CD14-positive monocyte (primary cell): ENCODE results near the gene UBE2N. TPM values are rescaled to one million over a fixed set of nuclear protein-coding genes. Genes with fewer than 3 reads are reported as not detected.

Source experiments
- DNase-seq, 3 donors: peaks; one replicate each; pipeline ENCODE4 v3.0.0-alpha.2; 2011 to 2022
- H2AFZ ChIP-seq: 2 replicates; pipeline ENCODE4 v1.6.0; 2012; ENCODE audit warnings: mild to moderate bottlenecking, low read depth, low read length, inconsistent platforms; ENCODE audit not compliant: insufficient read depth, poor library complexity, severe bottlenecking
- H3K27ac ChIP-seq, 2 donors: 1 replicate in 1 of 2; 2 replicates in 1 of 2; pipeline ENCODE4 v1.5.1; 2012 to 2013; ENCODE audit warnings: low read length in 2 of 2, control low read depth in 1 of 2, inconsistent platforms in 1 of 2, low read depth in 1 of 2, mild to moderate bottlenecking in 1 of 2
- H3K27me3 ChIP-seq, 2 donors: one replicate each; pipeline versions ENCODE4 v1.6.0 to v1.6.1; 2011 to 2013; ENCODE audit warnings: low read length in 2 of 2; ENCODE audit not compliant: control insufficient read depth in 2 of 2, insufficient read depth in 2 of 2
- H3K36me3 ChIP-seq, 2 donors: replicated peaks in 1 of 2; 1 replicate in 1 of 2; 2 replicates in 1 of 2; pipeline versions ENCODE4 v1.5.1 to v1.6.1; 2012 to 2013; ENCODE audit warnings: low read length in 2 of 2, control low read depth in 1 of 2, inconsistent platforms in 1 of 2, mild to moderate bottlenecking in 1 of 2; ENCODE audit not compliant: insufficient read depth in 2 of 2, control insufficient read depth in 1 of 2
- H3K4me1 ChIP-seq, 2 donors: 1 replicate in 1 of 2; 2 replicates in 1 of 2; pipeline versions ENCODE4 v1.5.1 to v1.6.1; 2012 to 2013; ENCODE audit warnings: low read length in 2 of 2, control low read depth in 1 of 2, inconsistent platforms in 1 of 2, mild to moderate bottlenecking in 1 of 2, moderate library complexity in 1 of 2; ENCODE audit not compliant: insufficient read depth in 2 of 2, control insufficient read depth in 1 of 2
- H3K4me2 ChIP-seq: replicated peaks from 2 replicates; pipeline ENCODE3; 2012; ENCODE audit warnings: low read length, moderate library complexity, mild to moderate bottlenecking; ENCODE audit not compliant: poor library complexity, severe bottlenecking; ENCODE audit errors: extremely low read depth
- H3K4me3 ChIP-seq, 3 experiments: fragments of 200-600 bp in 1 of 3; sonication (generic) in 1 of 3; replicated peaks in 1 of 3; 1 replicate in 2 of 3; 2 replicates in 1 of 3; pipeline ENCODE4 v1.5.1; 2011 to 2013; ENCODE audit warnings: low read length in 3 of 3, mild to moderate bottlenecking in 3 of 3, control low read depth in 2 of 3, low read depth in 2 of 3, inconsistent platforms in 1 of 3, moderate library complexity in 1 of 3
- H3K79me2 ChIP-seq: 2 replicates; pipeline ENCODE4 v1.6.0; 2012; ENCODE audit warnings: mild to moderate bottlenecking, control low read depth, inconsistent platforms, low read length, moderate library complexity; ENCODE audit not compliant: insufficient read depth
- H3K9ac ChIP-seq: 2 replicates; pipeline ENCODE4 v1.6.0; 2017; ENCODE audit warnings: low read length, mild to moderate bottlenecking; ENCODE audit not compliant: insufficient read depth, poor library complexity, severe bottlenecking
- H3K9me3 ChIP-seq, 2 donors: replicated peaks in 1 of 2; 1 replicate in 1 of 2; 2 replicates in 1 of 2; pipeline versions ENCODE4 v1.5.1 to v1.6.1; 2012 to 2013; ENCODE audit warnings: low read length in 2 of 2, control low read depth in 1 of 2; ENCODE audit not compliant: control insufficient read depth in 1 of 2, insufficient read depth in 1 of 2
- H4K20me1 ChIP-seq: 2 replicates; pipeline ENCODE4 v1.6.0; 2012; ENCODE audit warnings: mild to moderate bottlenecking, low read length, control low read depth, moderate library complexity; ENCODE audit not compliant: insufficient read depth
- H3K27ac Mint-ChIP-seq, 7 donors: one replicate each; pipeline ENCODE4 v1.8.0; 2020; ENCODE audit warnings: mild to moderate bottlenecking in 7 of 7, mixed read lengths in 7 of 7, moderate library complexity in 6 of 7, inconsistent platforms in 2 of 7
- H3K27me3 Mint-ChIP-seq, 3 donors: one replicate each; pipeline ENCODE4 v1.8.0; 2021 to 2022; ENCODE audit warnings: low read depth in 3 of 3, mild to moderate bottlenecking in 3 of 3, mixed read lengths in 3 of 3, moderate library complexity in 3 of 3, inconsistent platforms in 1 of 3
- H3K36me3 Mint-ChIP-seq, 2 donors: one replicate each; pipeline ENCODE4 v1.8.0; 2020; ENCODE audit warnings: mixed read lengths in 2 of 2, inconsistent platforms in 1 of 2, mild to moderate bottlenecking in 1 of 2
- H3K4me1 Mint-ChIP-seq: one replicate; pipeline ENCODE4 v1.8.0; 2020; ENCODE audit warnings: mild to moderate bottlenecking, mixed read lengths
- H3K4me3 Mint-ChIP-seq, 2 donors: one replicate each; pipeline ENCODE4 v1.8.0; 2020; ENCODE audit warnings: mild to moderate bottlenecking in 2 of 2, mixed read lengths in 2 of 2, moderate library complexity in 1 of 2
- H3K9me3 Mint-ChIP-seq, 7 donors: one replicate each; pipeline ENCODE4 v1.8.0; 2020 to 2022; ENCODE audit warnings: mixed read lengths in 7 of 7, mild to moderate bottlenecking in 6 of 7, moderate library complexity in 6 of 7, inconsistent platforms in 2 of 7
- CTCF ChIP-seq: fragments of 200-600 bp; IDR thresholded peaks from one replicate; pipeline ENCODE4 v1.8.0; 2022; ENCODE audit warnings: antibody characterized with exemption, mild to moderate bottlenecking
- WGBS: methylation state at CpG from one replicate; pipeline ENCODE4 v1.1.5; 2013; ENCODE audit warnings: missing lambda C conversion rate; ENCODE audit not compliant: insufficient coverage; 5-methylcytosine and 5-hydroxymethylcytosine counted together
- intact Hi-C, 2 donors: fragments of 100-400 bp; cut with micrococcal nuclease; formaldehyde crosslinking; loops; one replicate each; pipeline versions ENCODE4 v1.15.0 to v1.15.1; 2023
- polyA plus RNA-seq, 3 donors: library from polyadenylated mRNA; depleted of rRNA in 1 of 3; unstranded in 2 of 3; stranded (reverse) in 1 of 3; fragments of 300-500 nt in 2 of 3; fragments of >200 nt in 1 of 3; fragmentation: Illumina TruSeq in 2 of 3; gene quantifications; 1 replicate in 2 of 3; 2 replicates in 1 of 3; pipeline ENCODE4 v1.2.3, GENCODE V29; 2012 to 2021

UBE2N gene
- polyA plus RNA-seq, 3 donors: 31.2 to 119 (median 108) TPM

- H3K27me3 Mint-ChIP-seq: no peaks in the 10 kb centered on the region
- Histone ChIP-seq H3K27ac (no peak overlapping the region), H3K9me3 (no peaks in the 10 kb centered on the region), H4K20me1 (peaks cover 22% of the 10 kb centered on the region), H3K9ac (no peak overlapping the region), H3K79me2 (peaks cover 25% of the 10 kb centered on the region), H3K4me2 (no peak overlapping the region), H3K4me1 (peaks cover 2% of the 10 kb centered on the region in 2 donors), H3K27me3 (no peaks in the 10 kb centered on the region), H2AFZ (no peak overlapping the region), H3K36me3 (peaks cover 16 to 71% of the 10 kb centered on the region in 2 donors), H3K4me3 (no peak overlapping the region)
- peaks cover 9% of the 10 kb centered on the region for H3K4me1 Mint-ChIP-seq
- peaks cover 46 to 53% of the 10 kb centered on the region in 2 donors for H3K36me3 Mint-ChIP-seq
- no peak overlapping the region for H3K4me3 Mint-ChIP-seq
- TF ChIP-seq CTCF: no peak
- intact Hi-C loops: no loop called here
- no peaks in the 10 kb centered on the region for H3K9me3 Mint-ChIP-seq
- WGBS: no CpG with 5 or more reads among the region's 2 CpGs
- DNase-seq: no peak
- H3K27ac Mint-ChIP-seq: no peak overlapping the region
These were observed 33.8 kb downstream of the UBE2N start for GRCh38 chr12:93407963-93408283.

- TF ChIP-seq CTCF: no peak
- H3K9me3 Mint-ChIP-seq: no peaks in the 10 kb centered on the region
- DNase-seq: no peak
- Histone ChIP-seq H3K36me3 (peaks cover 16 to 78% of the 10 kb centered on the region in 2 donors), H4K20me1 (peaks cover 17% of the 10 kb centered on the region), H3K4me1 (no peaks in the 10 kb centered on the region), H3K9me3 (no peaks in the 10 kb centered on the region), H3K4me3 (no peak overlapping the region), H3K9ac (no peak overlapping the region), H3K27ac (peak overlapping the region in 1 of 2 donors; percentile 3), H3K27me3 (no peaks in the 10 kb centered on the region), H2AFZ (no peak overlapping the region), H3K4me2 (no peak overlapping the region), H3K79me2 (peaks cover 19% of the 10 kb centered on the region)
- H3K4me1 Mint-ChIP-seq: peaks cover 5% of the 10 kb centered on the region
- intact Hi-C loops: no loop called here
- no peak overlapping the region for H3K4me3 Mint-ChIP-seq
- peak overlapping the region in 4 of 7 donors; percentile 0 to 42 (median 27) for H3K27ac Mint-ChIP-seq
- WGBS: 78% methylated on average over 4 of the region's 6 CpGs
- no peaks in the 10 kb centered on the region for H3K27me3 Mint-ChIP-seq
- H3K36me3 Mint-ChIP-seq: peaks cover 50 to 59% of the 10 kb centered on the region in 2 donors
These were observed 34.4 kb downstream of the UBE2N start for GRCh38 chr12:93407054-93407962.
